Measurements from ENCODE around the gene ATG13.

- TF ChIP-seq POLR2A (IDR thresholded peaks at IDR 0.05; ENCODE audit: low read length) (no peak), GATA1 (IDR thresholded peaks at IDR 0.05; ENCODE audit: low read depth, low read length) (no peak)
Measured at GRCh38 chr11:46577058-46577457, 40.3 kb upstream of the ATG13 start.

All from erythroblast (primary cell).